ENCODE data around the gene RPL12. TPM values are rescaled to one million over a fixed set of nuclear protein-coding genes. Genes with fewer than 3 reads are reported as not detected.

The RPL12 gene
- total RNA-seq, 2 experiments from 2014 or later = 2,267 to 2,331 TPM

GRCh38 chr9:127399736-127400269 is 51.4 kb downstream of the RPL12 start:
- H3K9me3 Mint-ChIP-seq = no peaks in the 10 kb centered on the region
- POLR2A ChIA-PET = no interaction called here
- intact Hi-C loops (cut with micrococcal nuclease) = no loop called here
- H3K4me3 Mint-ChIP-seq = no peak overlapping the region
- H3K27me3 Mint-ChIP-seq = peaks cover 45% of the 10 kb centered on the region
- H3K27ac Mint-ChIP-seq = no peak overlapping the region
- CTCF ChIA-PET = interaction anchor here (1.5 kb wide), 1 partner anchor 88 kb away, joined by 5 read pairs; no protein-coding TSS in a partner anchor
- peaks cover 16% of the 10 kb centered on the region for H3K4me1 Mint-ChIP-seq (ENCODE audit: low read depth)
- H3K36me3 Mint-ChIP-seq = no peaks in the 10 kb centered on the region
- DNase-seq = no peak

DNA sequence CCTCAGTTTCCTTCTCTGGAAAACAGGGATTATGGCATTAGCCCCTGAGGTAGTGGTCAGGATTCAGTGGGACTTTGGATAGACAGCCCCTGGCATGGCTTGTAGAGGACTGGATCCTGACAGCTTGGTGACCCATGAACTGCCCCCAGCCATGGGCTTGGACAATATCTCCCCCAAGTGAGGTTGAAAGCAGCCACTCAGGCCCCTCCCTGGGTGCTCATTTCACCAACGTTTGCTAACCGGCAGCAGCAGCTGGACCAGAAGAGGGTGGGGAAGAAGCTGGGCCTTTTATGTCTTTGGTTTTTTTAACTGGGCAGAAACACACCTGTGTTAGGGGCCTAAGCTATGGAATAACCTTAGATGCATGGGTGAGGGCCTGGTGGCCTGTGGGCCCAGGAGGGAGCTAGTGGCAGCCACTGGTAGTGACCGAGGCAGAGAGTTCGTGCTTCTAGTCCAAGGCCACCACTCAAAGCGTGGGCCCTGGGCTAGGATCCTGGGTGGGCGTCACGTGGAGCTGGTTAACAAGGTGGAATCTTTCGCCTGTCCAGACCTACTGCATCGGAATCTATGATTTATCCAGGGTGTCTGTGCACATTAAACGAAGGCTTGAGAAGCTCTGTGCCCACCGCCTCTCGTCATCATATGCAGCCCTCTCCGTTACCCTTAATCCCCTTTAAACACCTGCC is 52.3 kb downstream of the RPL12 start:
- Mint-ChIP-seq H3K4me1 (ENCODE audit: low read depth) (peaks cover 16% of the 10 kb centered on the region), H3K36me3 (no peaks in the 10 kb centered on the region), H3K27ac (no peak overlapping the region), H3K4me3 (peak overlapping the region; percentile 60), H3K27me3 (peaks cover 48% of the 10 kb centered on the region), H3K9me3 (no peaks in the 10 kb centered on the region)
- intact Hi-C loops (cut with micrococcal nuclease) = no loop called here
- CTCF ChIA-PET = interaction anchor here (0.8 to 1.5 kb wide), 4 partner anchors 49 to 184 kb away, joined by 3 to 5 read pairs (median 3); no protein-coding TSS in a partner anchor
- POLR2A ChIA-PET = interaction anchor here (2.3 kb wide), 1 partner anchor 52 kb away, joined by 18 read pairs; the partner anchor contains the start of genes LRSAM1 and RPL12
- DNase-seq = no peak

- H3K27me3 Mint-ChIP-seq = peaks cover 51% of the 10 kb centered on the region
- POLR2A ChIA-PET = interaction anchor here (2.3 kb wide), 1 partner anchor 52 kb away, joined by 18 read pairs; the partner anchor contains the start of genes LRSAM1 and RPL12
- CTCF ChIA-PET = interaction anchor here (0.8 to 1.5 kb wide), 4 partner anchors 50 to 184 kb away, joined by 3 to 5 read pairs (median 3); no protein-coding TSS in a partner anchor
These were observed 52.9 kb downstream of the RPL12 start for GRCh38 chr9:127398275-127398647.

More at GRCh38 chr9:127398275-127398647, 52.9 kb downstream of the RPL12 start:
- no peak for DNase-seq
- Mint-ChIP-seq H3K9me3 (no peaks in the 10 kb centered on the region), H3K27ac (no peak overlapping the region), H3K4me1 (ENCODE audit: low read depth) (peaks cover 16% of the 10 kb centered on the region), H3K4me3 (peak overlapping the region; percentile 60), H3K36me3 (no peaks in the 10 kb centered on the region)
- intact Hi-C loops (cut with micrococcal nuclease) = no loop called here

Other genes starting within 250 kb of the RPL12 start
- gene GARNL3, start 186.6 kb downstream of the RPL12 start, total RNA-seq = 1 to 10 TPM; 3.5 to 3.9 TPM
- gene SLC2A8, start 54.2 kb downstream of the RPL12 start, total RNA-seq = 1 to 10 TPM; 3.2 to 4.6 TPM
- gene ZNF79, start 27.0 kb downstream of the RPL12 start, total RNA-seq = 1 to 10 TPM; 9.3 to 9.7 TPM
- gene LRSAM1, start 104 bp upstream of the RPL12 start, total RNA-seq = 10 to 100 TPM; 19.7 to 20.9 TPM
- 10 to 100 TPM; 27.3 to 27.8 TPM for gene STXBP1, start 160.9 kb upstream of the RPL12 start, total RNA-seq

Measured in activated CD4-positive, alpha-beta memory T cell treated with anti-CD3 and anti-CD28 coated beads for 36 hours (primary cell).